Gastrocnemius medialis (tissue), 4 donors: ENCODE measurements around the gene ACAA2.

Experiments
- POLR2A ChIP-seq, 2 donors: fragments of 450-650 bp; IDR thresholded peaks; one replicate each; pipeline ENCODE4 v1.6.1; 2017; ENCODE audit warnings: antibody characterized with exemption in 2 of 2, mild to moderate bottlenecking in 2 of 2, moderate library complexity in 2 of 2
- TF ChIP-seq, protein P1 (sequence below), 5 experiments: fragments of 450-650 bp in 3 of 5; fragments of 200-600 bp in 2 of 5; sonication (generic) in 2 of 5; IDR thresholded peaks in 4 of 5; conservative IDR thresholded peaks in 1 of 5; 1 replicate in 4 of 5; 2 replicates in 1 of 5; pipeline ENCODE4 v1.5.1; 2016 to 2019; ENCODE audit warnings: antibody characterized with exemption in 5 of 5, mild to moderate bottlenecking in 3 of 5, moderate library complexity in 3 of 5

DNA sequence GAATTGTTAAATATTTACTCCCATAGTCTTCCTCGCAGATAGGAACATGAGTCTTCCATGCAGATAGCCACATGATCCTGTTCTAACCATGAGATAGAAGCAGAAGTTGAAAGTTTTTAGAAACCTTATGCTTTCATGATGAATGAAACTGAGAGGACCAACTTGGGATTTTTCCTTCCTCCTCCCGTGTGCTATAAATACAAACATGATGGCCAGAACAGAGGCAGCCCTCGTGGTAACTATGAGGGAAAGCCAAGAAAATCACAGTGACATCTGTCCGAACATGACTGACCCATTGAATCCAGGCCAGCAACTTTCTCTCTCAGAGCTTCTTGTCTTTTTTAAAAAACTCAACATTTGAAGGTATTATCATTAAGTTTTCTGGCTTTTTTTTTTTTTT lies 78.5 kb downstream of the ACAA2 start:
- TF ChIP-seq, protein P1, sequence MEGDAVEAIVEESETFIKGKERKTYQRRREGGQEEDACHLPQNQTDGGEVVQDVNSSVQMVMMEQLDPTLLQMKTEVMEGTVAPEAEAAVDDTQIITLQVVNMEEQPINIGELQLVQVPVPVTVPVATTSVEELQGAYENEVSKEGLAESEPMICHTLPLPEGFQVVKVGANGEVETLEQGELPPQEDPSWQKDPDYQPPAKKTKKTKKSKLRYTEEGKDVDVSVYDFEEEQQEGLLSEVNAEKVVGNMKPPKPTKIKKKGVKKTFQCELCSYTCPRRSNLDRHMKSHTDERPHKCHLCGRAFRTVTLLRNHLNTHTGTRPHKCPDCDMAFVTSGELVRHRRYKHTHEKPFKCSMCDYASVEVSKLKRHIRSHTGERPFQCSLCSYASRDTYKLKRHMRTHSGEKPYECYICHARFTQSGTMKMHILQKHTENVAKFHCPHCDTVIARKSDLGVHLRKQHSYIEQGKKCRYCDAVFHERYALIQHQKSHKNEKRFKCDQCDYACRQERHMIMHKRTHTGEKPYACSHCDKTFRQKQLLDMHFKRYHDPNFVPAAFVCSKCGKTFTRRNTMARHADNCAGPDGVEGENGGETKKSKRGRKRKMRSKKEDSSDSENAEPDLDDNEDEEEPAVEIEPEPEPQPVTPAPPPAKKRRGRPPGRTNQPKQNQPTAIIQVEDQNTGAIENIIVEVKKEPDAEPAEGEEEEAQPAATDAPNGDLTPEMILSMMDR (IDR thresholded peaks at IDR 0.05 in 4 of 5, conservative IDR thresholded peaks at IDR 0.05 in 1 of 5), result no peak
- TF ChIP-seq POLR2A (IDR thresholded peaks at IDR 0.05), result no peak
